Activated CD8-positive, alpha-beta memory T cell treated with anti-CD3 and anti-CD28 coated beads, Interleukin-2, amount 10 ng/mL, durations not matched to agents 7 days and 5 days (primary cell): ENCODE measurements around the gene DDX51. TPM values are rescaled to one million over a fixed set of nuclear protein-coding genes. Genes with fewer than 3 reads are reported as not detected.
"Not testable (repeated sequence)": the region's sequence is repeated elsewhere in the genome, so short reads cannot be mapped to it uniquely, and the experiment has no call there.

Experiments
- ATAC-seq: fragments of 150-1000 bp; cut with Tn5 transposase; one replicate; pipeline ENCODE4 v1.10.0; 2021; ENCODE audit warnings: moderate library complexity
- CTCF ChIA-PET: fragments of 350-600 bp; sonication (Branson Sonifier 250); formaldehyde crosslinking; loops from one replicate; lab custom pipeline; 2021; ENCODE audit warnings: antibody characterized with exemption; lab: Charles Lee
- DNase-seq: peaks from one replicate; pipeline ENCODE4 v3.0.0-alpha.2; 2020
- H3K27ac Mint-ChIP-seq: one replicate; pipeline ENCODE4 v1.8.0; 2021; ENCODE audit warnings: mild to moderate bottlenecking, mixed read lengths
- H3K27me3 Mint-ChIP-seq: one replicate; pipeline ENCODE4 v1.8.0; 2021; ENCODE audit warnings: mixed read lengths
- H3K36me3 Mint-ChIP-seq: one replicate; pipeline ENCODE4 v1.8.0; 2021; ENCODE audit warnings: mild to moderate bottlenecking, mixed read lengths
- H3K4me1 Mint-ChIP-seq: one replicate; pipeline ENCODE4 v1.8.0; 2021; ENCODE audit warnings: mixed read lengths
- H3K4me3 Mint-ChIP-seq: one replicate; pipeline ENCODE4 v1.8.0; 2021; ENCODE audit warnings: mild to moderate bottlenecking, moderate library complexity, mixed read lengths
- H3K9me3 Mint-ChIP-seq: one replicate; pipeline ENCODE4 v1.8.0; 2022; ENCODE audit warnings: low read depth, mixed read lengths
- total RNA-seq, 2 experiments: library from RNA; stranded (reverse); gene quantifications; one replicate each; pipeline ENCODE4 v1.2.3, GENCODE V29; 2021

The DDX51 gene
- total RNA-seq, 2 experiments from 2014 or later: 24.4 to 30.5 TPM

DNA sequence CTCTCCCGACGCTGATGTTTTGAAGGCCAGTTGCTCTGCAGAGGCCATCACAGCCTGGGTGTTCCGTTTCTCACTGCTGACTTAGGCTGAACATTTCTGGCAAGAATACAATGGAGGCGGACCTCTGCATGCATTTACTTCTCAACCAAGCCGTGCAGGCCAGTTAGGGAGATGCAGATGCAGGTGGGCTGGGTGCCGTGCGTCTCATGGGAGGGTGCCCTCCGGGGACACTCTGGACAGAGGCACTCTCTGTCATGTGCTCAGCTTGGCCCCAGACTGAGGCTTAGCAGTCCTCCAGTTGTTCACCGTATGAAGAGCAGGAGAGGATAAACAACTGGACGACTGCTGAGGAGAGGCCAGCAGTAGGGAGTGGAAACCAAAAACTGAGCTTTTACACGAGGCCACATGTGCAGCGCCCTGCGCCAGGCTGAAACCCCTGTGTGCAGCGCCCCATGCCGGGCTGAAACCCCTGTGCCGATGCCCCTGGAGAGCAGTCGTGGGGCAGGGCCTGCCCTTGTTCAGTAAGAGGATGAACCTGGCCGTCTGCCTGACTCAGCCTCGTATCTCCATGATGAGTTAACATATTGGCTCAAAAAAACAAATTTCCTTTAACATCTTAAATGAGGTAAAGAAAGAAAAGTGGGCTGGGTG lies 32.3 kb downstream of the DDX51 start:
- Mint-ChIP-seq H3K9me3 (no peaks in the 10 kb centered on the region), H3K27me3 (no peaks in the 10 kb centered on the region), H3K4me3 (no peak overlapping the region), H3K27ac (no peak overlapping the region), H3K4me1 (peaks cover 8% of the 10 kb centered on the region), H3K36me3 (peaks cover 16% of the 10 kb centered on the region)
- ATAC-seq: no peak
- CTCF ChIA-PET: no interaction called here
- no peak for DNase-seq

DNA sequence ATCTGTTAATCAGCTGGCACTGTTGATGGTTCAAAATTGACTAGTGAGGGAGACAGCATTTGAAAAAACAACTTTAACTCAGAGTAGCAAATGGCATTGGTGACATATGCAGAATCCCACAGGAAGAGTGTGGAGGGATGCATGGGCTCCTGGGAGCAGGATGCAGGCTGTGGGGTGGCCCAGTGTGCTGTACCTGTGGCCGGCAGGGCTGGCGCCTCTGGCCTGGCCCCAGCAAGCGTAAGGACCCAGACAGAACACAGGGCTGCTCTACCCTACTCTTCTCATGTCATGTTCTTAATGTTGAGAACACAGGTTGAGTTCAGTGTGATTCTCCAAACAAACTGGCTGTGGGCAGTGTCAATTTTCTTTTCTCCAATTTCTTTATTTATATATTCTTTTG lies 33.4 kb downstream of the DDX51 start:
- DNase-seq: no peak
- Mint-ChIP-seq H3K4me1 (peaks cover 5% of the 10 kb centered on the region), H3K9me3 (no peaks in the 10 kb centered on the region), H3K27me3 (no peaks in the 10 kb centered on the region), H3K4me3 (no peak overlapping the region), H3K27ac (no peak overlapping the region), H3K36me3 (peaks cover 12% of the 10 kb centered on the region)
- no peak for ATAC-seq
- CTCF ChIA-PET: no interaction called here

DNA sequence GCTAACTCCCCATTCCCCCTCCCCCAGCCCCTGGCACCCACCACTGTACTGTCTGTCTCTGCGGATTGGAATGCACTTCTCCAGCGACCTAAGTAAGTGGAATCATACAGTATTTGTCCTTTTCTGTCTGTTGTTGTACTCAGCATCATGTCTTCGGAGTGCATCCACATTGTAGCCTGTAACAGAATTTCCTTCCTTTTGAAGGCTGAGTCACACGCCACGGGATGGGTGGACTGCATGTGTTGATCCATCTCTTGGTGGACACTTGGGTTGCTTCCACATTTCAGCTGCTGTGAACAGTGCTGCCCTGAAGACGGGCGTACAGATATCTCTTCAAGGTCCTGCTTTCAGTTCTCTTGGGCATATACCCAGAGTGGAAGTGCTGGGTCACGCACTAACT lies 34.4 kb downstream of the DDX51 start:
- CTCF ChIA-PET: no interaction called here
- Mint-ChIP-seq H3K36me3 (peaks cover 13% of the 10 kb centered on the region), H3K27ac (no peak overlapping the region)

DNA sequence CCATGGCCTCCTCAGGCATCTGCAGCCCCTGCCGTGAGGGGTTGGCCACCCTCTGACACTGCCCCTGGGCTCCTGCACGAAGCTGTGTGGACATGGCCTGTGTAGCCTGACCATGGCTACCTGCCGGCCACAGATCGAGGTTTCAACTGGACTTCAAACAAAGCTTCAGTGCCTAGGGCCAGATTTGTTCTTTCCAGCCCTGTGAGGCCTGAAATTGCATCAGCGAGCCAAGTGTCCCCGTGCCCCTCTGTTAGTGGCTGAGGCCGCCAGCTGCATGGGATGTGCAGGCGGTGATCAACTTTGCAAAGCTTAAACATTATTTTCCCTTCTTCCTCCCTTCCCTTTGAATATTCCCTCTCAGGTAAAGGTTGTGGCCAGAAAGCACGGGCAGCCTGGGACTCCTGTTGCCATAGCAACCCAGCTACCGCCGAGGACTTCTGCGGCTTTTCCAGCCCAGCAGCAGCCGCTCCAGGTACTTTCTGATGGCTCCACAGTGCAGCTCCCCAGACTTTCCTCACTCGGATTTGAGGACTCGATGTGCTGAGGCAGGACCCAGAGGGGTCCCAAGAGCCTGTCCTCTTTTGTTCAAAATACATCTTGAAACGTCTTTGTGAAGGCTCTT lies 35.8 kb downstream of the DDX51 start:
- Mint-ChIP-seq H3K36me3 (peaks cover 11% of the 10 kb centered on the region), H3K27me3 (no peaks in the 10 kb centered on the region), H3K9me3 (no peaks in the 10 kb centered on the region), H3K4me3 (no peak overlapping the region), H3K27ac (no peak overlapping the region), H3K4me1 (no peaks in the 10 kb centered on the region)
- ATAC-seq (no peak), DNase-seq (no peak)
- CTCF ChIA-PET: interaction anchor here (1.1 kb wide), 1 partner anchor 506 kb away, joined by 3 read pairs; no protein-coding TSS in a partner anchor

More for the DNA sequence above, 34.4 kb downstream of the DDX51 start:
- peaks cover under 1% of the 10 kb centered on the region for H3K4me1 Mint-ChIP-seq
- DNase-seq (no peak), ATAC-seq (no peak)
- no peaks in the 10 kb centered on the region for H3K27me3 Mint-ChIP-seq
- no peaks in the 10 kb centered on the region for H3K9me3 Mint-ChIP-seq
- no peak overlapping the region for H3K4me3 Mint-ChIP-seq

DNA sequence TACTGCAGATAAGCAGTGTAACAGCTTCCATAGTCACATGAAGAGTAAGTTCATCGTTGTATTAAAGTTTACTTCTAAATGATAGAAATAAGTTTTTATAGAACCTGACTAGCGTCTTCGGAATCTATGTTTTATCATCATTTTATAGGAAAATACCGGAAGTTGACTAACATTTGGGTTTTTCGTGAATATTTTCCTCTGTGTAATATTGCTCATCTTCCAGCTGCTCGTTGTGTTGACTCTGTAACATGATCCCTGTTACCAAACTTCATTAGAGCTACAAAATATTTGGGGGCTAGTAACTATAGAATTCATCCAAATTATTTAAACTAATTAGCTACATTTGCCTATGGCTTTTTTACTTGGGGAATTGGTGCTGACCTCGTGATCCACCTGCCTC lies 37.2 kb downstream of the DDX51 start:
- Mint-ChIP-seq H3K4me1 (no peaks in the 10 kb centered on the region), H3K36me3 (peaks cover 11% of the 10 kb centered on the region), H3K9me3 (no peaks in the 10 kb centered on the region), H3K27me3 (no peaks in the 10 kb centered on the region), H3K27ac (no peak overlapping the region), H3K4me3 (no peak overlapping the region)
- no peak for DNase-seq
- CTCF ChIA-PET: no interaction called here
- no peak for ATAC-seq

DNA sequence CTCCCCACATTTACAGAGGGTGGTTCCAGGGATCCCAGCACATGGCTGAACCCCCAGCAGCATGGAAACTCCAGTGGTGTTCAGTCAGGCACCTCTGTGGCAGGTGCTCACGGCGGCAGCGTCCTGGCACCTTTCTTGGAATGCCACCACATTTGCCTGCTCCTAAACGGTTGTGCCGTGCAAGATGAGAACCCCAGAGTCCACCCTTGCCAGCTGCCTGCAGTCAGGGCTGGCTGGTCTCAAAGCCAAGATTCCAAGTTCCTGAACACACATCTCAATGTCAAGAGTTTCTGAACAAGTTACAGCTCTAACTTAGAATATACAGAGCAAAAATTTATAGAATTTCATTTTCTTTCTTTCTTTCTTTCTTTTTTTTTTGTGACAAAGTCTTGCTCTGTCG lies 38.7 kb downstream of the DDX51 start:
- H3K27ac Mint-ChIP-seq: no peak overlapping the region
- H3K9me3 Mint-ChIP-seq: no peaks in the 10 kb centered on the region
- ATAC-seq: no peak
- H3K4me1 Mint-ChIP-seq: no peaks in the 10 kb centered on the region
- no peak overlapping the region for H3K4me3 Mint-ChIP-seq
- DNase-seq: no peak
- CTCF ChIA-PET: no interaction called here
- no peaks in the 10 kb centered on the region for H3K27me3 Mint-ChIP-seq
- peaks cover 9% of the 10 kb centered on the region for H3K36me3 Mint-ChIP-seq

DNA sequence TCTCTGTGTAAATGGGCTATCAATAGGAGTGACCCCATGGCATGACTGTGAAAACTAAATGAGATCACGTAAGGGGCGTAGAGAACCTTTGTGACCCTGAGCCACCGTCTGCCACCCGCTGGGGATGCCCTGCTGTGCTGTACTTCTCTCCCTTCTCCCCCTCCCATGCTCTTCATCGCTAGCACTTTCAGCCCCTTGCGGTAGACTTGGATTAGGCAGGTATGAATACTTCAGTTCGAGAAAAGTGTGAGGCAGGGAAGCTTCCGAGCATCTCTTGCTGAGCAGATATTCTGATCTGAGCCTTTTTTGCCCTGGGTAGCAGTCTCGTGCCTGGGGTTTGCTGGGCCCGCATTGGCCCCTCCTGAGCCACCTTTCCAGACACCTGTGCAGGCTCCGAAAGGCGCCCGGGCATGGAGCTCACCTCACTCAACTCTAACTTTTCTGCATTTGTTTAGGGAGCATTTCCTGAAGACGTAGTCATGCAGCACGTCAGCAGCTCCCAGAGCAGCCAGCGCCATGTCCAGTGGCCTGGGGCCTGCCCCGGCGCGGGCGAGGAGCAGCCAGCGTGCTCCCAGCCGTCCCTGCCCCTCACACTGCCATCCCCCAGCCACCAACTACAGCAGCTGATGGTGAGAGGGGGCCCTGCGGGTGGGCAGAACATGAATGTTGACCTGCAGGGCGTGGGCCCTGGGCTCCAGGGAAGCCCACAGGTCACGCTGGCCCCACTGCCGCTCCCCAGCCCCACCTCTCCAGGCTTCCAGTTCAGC lies 40.4 kb downstream of the DDX51 start:
- no peaks in the 10 kb centered on the region for H3K9me3 Mint-ChIP-seq
- ATAC-seq: no peak
- H3K4me1 Mint-ChIP-seq: no peaks in the 10 kb centered on the region
- H3K36me3 Mint-ChIP-seq: peaks cover 6% of the 10 kb centered on the region
- no peak overlapping the region for H3K4me3 Mint-ChIP-seq
- no peak for DNase-seq
- H3K27ac Mint-ChIP-seq: no peak overlapping the region
- H3K27me3 Mint-ChIP-seq: no peaks in the 10 kb centered on the region
- CTCF ChIA-PET: no interaction called here

DNA sequence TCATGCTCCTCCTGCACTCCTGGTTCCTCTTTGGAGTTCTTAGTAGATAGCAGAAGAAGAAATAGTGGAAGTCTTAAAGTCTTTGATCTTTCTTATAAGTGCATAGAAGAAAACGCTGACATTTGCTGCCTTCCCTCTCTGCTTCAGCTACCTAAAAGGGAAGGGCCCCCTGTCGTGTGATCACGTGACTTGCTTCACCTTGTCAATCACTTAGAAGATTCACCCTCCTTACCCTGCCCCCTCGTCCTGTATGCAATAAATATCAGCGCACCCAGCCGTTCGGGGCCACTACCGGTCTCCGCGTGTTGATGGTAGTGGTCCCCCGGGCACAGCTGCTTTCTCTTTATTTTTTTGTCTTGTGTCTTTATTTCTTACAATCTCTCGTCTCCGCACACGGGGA lies 41.0 kb downstream of the DDX51 start:
- H3K9me3 Mint-ChIP-seq, H3K36me3 Mint-ChIP-seq, H3K27me3 Mint-ChIP-seq, ATAC-seq, H3K4me1 Mint-ChIP-seq, H3K4me3 Mint-ChIP-seq, DNase-seq, CTCF ChIA-PET, H3K27ac Mint-ChIP-seq: not testable (repeated sequence)

DNA sequence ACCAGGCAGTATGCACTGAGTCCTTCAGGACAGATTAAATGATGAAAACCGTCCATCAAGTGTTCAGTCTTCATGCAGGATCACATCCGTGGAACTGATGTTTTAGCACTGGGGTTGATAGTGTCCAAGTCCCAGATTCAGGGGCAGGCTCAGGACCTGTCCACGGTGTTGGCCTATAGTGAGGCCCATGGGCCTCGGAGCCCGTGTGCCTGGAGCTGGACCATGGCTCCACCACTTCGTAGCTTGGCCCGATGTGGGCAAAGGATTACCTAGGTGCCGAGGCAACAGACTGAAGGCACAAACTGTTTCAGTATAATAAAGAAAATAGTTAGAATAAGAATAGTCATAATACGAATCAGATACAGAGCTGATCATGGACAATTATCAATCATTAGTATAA lies 41.8 kb downstream of the DDX51 start:
- Mint-ChIP-seq H3K9me3 (no peaks in the 10 kb centered on the region), H3K4me1 (peaks cover 1% of the 10 kb centered on the region), H3K27ac (no peak overlapping the region), H3K4me3 (no peak overlapping the region), H3K27me3 (no peaks in the 10 kb centered on the region), H3K36me3 (peaks cover 14% of the 10 kb centered on the region)
- ATAC-seq (no peak), DNase-seq (no peak)
- CTCF ChIA-PET: no interaction called here

DNA sequence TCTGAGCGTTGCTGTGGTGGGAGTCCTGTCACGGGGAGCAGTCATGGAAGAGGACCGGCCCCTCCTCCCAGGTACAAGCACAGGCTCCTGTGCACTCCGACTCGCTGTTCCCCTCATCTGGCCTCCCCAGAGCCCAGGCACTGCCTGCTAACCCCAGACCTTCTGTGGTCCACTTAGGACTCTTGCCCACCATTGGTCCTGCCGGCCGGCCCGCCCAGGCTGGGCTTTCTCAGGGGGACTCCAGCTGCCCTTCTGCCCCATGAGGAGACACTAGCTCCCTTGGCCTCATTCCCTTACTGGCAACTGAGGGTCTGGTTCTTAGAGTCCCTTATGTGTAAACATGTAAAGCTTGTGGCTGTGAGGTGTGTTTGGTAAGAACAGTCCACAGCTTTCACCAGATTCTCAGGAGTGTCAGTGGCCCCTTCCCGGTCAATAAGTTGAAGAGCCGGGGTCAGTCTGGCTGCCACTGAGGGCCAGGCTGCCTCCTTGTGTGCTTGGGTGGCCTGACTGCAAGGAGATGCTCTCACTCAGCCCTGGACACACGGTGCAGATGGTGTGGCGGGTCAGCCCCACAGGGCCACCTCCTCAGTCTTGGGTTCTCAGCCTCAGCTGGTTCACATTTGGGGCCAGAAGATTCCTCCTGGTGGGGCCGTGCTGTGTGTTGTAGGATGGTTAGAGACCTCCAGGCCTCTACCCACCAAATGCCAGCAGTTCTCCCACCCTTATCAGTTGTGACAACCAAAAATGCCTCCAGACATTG lies 43.6 kb downstream of the DDX51 start:
- H3K4me3 Mint-ChIP-seq: no peak overlapping the region
- CTCF ChIA-PET: no interaction called here

DNA sequence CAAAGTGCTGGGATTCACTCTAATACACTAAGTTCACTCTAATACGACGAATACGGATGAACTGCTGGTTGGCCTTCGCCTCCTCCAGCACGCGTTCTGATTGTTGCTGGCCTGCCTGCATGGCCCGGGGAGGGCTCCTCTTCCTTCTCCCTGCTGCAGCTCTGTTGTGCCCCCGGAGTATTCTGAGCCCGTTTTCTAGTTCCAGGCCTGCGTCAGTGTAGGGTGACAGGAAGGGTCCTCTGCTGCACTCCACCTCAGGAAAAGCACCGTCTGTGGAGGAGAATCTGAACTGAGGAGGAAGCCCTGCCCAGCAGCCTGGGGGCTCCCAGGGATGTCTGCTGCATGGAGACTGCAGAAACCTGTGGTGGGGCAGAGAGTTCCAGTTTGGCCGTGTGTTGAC lies 44.4 kb downstream of the DDX51 start:
- no peak for DNase-seq
- Mint-ChIP-seq H3K27ac (no peak overlapping the region), H3K4me1 (peaks cover 11% of the 10 kb centered on the region), H3K36me3 (peaks cover 30% of the 10 kb centered on the region), H3K27me3 (no peaks in the 10 kb centered on the region), H3K9me3 (peaks cover 10% of the 10 kb centered on the region), H3K4me3 (no peak overlapping the region)
- CTCF ChIA-PET: no interaction called here
- ATAC-seq: no peak

More for the DNA sequence above, 43.6 kb downstream of the DDX51 start:
- peaks cover 9% of the 10 kb centered on the region for H3K4me1 Mint-ChIP-seq
- peaks cover 9% of the 10 kb centered on the region for H3K9me3 Mint-ChIP-seq
- no peak for DNase-seq
- no peak overlapping the region for H3K27ac Mint-ChIP-seq
- no peak for ATAC-seq
- no peaks in the 10 kb centered on the region for H3K27me3 Mint-ChIP-seq
- H3K36me3 Mint-ChIP-seq: peaks cover 31% of the 10 kb centered on the region

DNA sequence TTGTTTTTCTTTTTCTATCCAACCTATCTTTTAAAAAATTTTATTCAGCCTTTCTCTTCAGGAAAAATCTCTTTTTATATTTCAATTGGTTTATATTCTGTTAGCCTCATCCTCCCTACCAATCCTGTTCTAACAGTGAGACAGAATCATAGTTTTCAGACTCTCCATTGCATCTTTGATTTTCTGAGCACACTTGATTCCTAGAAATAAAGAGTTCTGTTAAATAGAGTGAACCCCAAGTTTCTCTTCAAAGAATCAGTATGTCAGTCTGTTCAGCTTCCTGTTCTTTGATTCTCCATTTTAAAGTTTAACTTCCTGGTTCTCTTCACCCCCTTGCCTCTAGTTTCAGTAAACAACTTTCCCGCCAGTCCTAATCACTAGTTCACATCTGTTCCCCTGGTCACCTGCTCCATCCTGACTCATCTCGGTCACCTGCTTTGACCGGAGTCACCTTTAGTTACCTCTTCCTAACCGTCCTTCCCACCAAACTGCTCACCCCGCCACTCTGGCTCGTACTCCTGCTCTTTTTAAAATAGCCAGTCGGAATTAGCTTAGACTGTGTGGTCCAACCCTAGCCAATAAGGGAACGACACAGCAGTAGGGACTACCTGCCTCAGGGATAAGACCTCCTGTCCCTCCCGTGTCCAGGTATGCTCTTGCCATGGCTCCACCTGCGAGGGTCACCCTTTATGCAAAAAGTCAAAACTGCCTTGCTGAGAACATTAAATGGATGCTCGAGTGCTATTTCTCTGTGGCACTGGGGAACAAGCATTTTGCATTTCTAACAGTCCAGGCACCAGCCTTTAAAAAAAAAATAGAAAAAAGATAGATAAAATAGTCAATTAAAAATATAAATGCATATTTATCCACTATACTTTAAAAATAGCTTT lies 48.4 kb downstream of the DDX51 start:
- Mint-ChIP-seq H3K4me1 (peaks cover 13% of the 10 kb centered on the region), H3K27ac (peak overlapping the region; percentile 78), H3K36me3 (peaks cover 40% of the 10 kb centered on the region), H3K9me3 (peaks cover 10% of the 10 kb centered on the region), H3K4me3 (no peak overlapping the region), H3K27me3 (no peaks in the 10 kb centered on the region)
- DNase-seq: no peak
- CTCF ChIA-PET: no interaction called here
- ATAC-seq: no peak
